HG03159 (cell line): Measurements from ENCODE around the gene MISP.

ENCODE experiments used
- ATAC-seq: cut with Tn5 transposase; IDR thresholded peaks from one replicate; pipeline ENCODE4 v1.9.1; 2021; ENCODE audit warnings: mild to moderate bottlenecking, moderate library complexity; ENCODE audit not compliant: unreplicated experiment

Gene MISP

GRCh38 chr19:806815-807421, 56.0 kb downstream of the MISP start:
- no peak for ATAC-seq

GRCh38 chr19:807627-808422, 56.9 kb downstream of the MISP start:
- no peak for ATAC-seq

- ATAC-seq = no peak
Measured at GRCh38 chr19:808423-808775, 57.5 kb downstream of the MISP start.

- ATAC-seq = no peak
Measured at GRCh38 chr19:810077-810855, 59.4 kb downstream of the MISP start.

GRCh38 chr19:810883-811489, 60.1 kb downstream of the MISP start:
- no peak for ATAC-seq

GRCh38 chr19:811506-812048, 60.7 kb downstream of the MISP start:
- ATAC-seq = no peak

GRCh38 chr19:812049-812746, 61.3 kb downstream of the MISP start:
- ATAC-seq = no peak

- ATAC-seq = no peak
Measured at GRCh38 chr19:812747-813218, 61.9 kb downstream of the MISP start.

GRCh38 chr19:813219-814151, 62.6 kb downstream of the MISP start:
- ATAC-seq = no peak
